H1 (cell line): ENCODE measurements around the gene RTN4IP1. TPM values are rescaled to one million over a fixed set of nuclear protein-coding genes. Genes with fewer than 3 reads are reported as not detected.

ENCODE experiments used
- USF2 ChIP-seq: IDR thresholded peaks from 2 replicates; pipeline ENCODE4 v1.6.1; 2011; ENCODE audit warnings: low read length, improper control_type of control experiment
- polyA plus RNA-seq, 7 experiments: library from polyadenylated mRNA; depleted of rRNA in 3 of 7; stranded (reverse) in 5 of 7; unstranded in 2 of 7; fragments of >200 nt in 5 of 7; fragments of 200-250 nt in 2 of 7; gene quantifications; 1 replicate in 5 of 7; 2 replicates in 1 of 7; 4 replicates in 1 of 7; pipeline versions ENCODE4 v1.2.1 to v1.2.3, GENCODE V29; 2011 to 2013; ENCODE audit warnings: missing spikeins in 2 of 7, mixed read lengths in 2 of 7
- total RNA-seq: library from RNA; stranded (reverse); fragmentation: NEBNext Ultra II Directional; extraction: Animal tissue kit (Norgen Biotek cat#: 25700); gene quantifications from 2 replicates; pipeline ENCODE4 v1.2.1, GENCODE V29; 2021

Gene RTN4IP1
- total and polyA plus RNA-seq, 2 of the 8 experiments (the other 6 are each of a cell fraction or from before 2014, with no cell fraction given): 14.6 to 19.5 TPM

- TF ChIP-seq USF2: no peak
These were observed 64.8 kb downstream of the RTN4IP1 start (continued) for GRCh38 chr6:106564476-106564875.
